Measurements from ENCODE around the gene CIT. TPM values are rescaled to one million over a fixed set of nuclear protein-coding genes. Genes with fewer than 3 reads are reported as not detected.

CIT gene
- total RNA-seq, 6 experiments from 2014 or later, result 1.8 to 12.8 (median 3.3) TPM

- Histone ChIP-seq H3K4me1 (peaks cover 0 to 85% (median 17%) of the 10 kb centered on the region in 4 donors), H3K9me3 (no peaks in the 10 kb centered on the region), H3K27ac (peak overlapping the region; percentile 77 to 87 (median 86)), H3K4me3 (peak overlapping the region in 2 of 3 donors; percentile 39 to 51), H3K36me3 (peaks cover 0 to 24% (median 14%) of the 10 kb centered on the region in 4 donors), H3K27me3 (no peaks in the 10 kb centered on the region)
- 28% methylated on average over 3 of the region's 3 CpGs for WGBS (ENCODE audit: insufficient coverage, low coverage, low lambda C conversion rate, missing lambda C conversion rate)
- DNase-seq, result no peak
- ATAC-seq, result peak; percentile 42 to 52 (median 46)
- no peak for TF ChIP-seq POLR2A (IDR thresholded peaks at IDR 0.05)
- TF ChIP-seq CTCF (IDR thresholded peaks at IDR 0.05), result no peak
- intact Hi-C loops (cut with DNase I), result no loop called here
Observed at GRCh38 chr12:119683816-119684215, 193.3 kb downstream of the CIT start.

GRCh38 chr12:119683413-119683812, 193.7 kb downstream of the CIT start:
- Histone ChIP-seq H3K27ac (peak overlapping the region; percentile 77 to 87 (median 86)), H3K36me3 (peaks cover 0 to 28% (median 16%) of the 10 kb centered on the region in 4 donors), H3K4me1 (peaks cover 0 to 81% (median 17%) of the 10 kb centered on the region in 4 donors), H3K27me3 (no peaks in the 10 kb centered on the region), H3K9me3 (no peaks in the 10 kb centered on the region), H3K4me3 (peak overlapping the region in 2 of 3 donors; percentile 28 to 39)
- DNase-seq (no peak), ATAC-seq (peak in 1 of 4 donors; percentile 14)
- intact Hi-C loops (cut with DNase I), result no loop called here
- TF ChIP-seq CTCF (IDR thresholded peaks at IDR 0.05) (no peak), POLR2A (IDR thresholded peaks at IDR 0.05) (no peak)
- 40% methylated on average over 5 of the region's 6 CpGs for WGBS (ENCODE audit: insufficient coverage, low coverage, low lambda C conversion rate, missing lambda C conversion rate)

- Histone ChIP-seq H3K27me3 (no peaks in the 10 kb centered on the region), H3K4me3 (no peak overlapping the region), H3K36me3 (peaks cover 0 to 34% (median 20%) of the 10 kb centered on the region in 4 donors), H3K9me3 (no peaks in the 10 kb centered on the region), H3K4me1 (peaks cover 0 to 77% (median 17%) of the 10 kb centered on the region in 4 donors), H3K27ac (peak overlapping the region; percentile 77 to 87 (median 86))
- no peak for TF ChIP-seq CTCF (IDR thresholded peaks at IDR 0.05)
- ATAC-seq, result peak in 2 of 4 donors; percentile 2 to 11
- 39% methylated on average over 3 of the region's 3 CpGs for WGBS (ENCODE audit: insufficient coverage, low coverage, low lambda C conversion rate, missing lambda C conversion rate)
- intact Hi-C loops (cut with DNase I), result no loop called here
- no peak for DNase-seq
Observed at GRCh38 chr12:119682639-119683252, 194.4 kb downstream of the CIT start.

GRCh38 chr12:119681728-119682638, 195.1 kb downstream of the CIT start:
- intact Hi-C loops (cut with DNase I), result no loop called here
- no peak overlapping the region for H3K4me3 ChIP-seq
- TF ChIP-seq CTCF (IDR thresholded peaks at IDR 0.05) (no peak), POLR2A (IDR thresholded peaks at IDR 0.05) (no peak)
- H3K4me1 ChIP-seq, result peaks cover 0 to 76% (median 17%) of the 10 kb centered on the region in 4 donors
- peaks cover 0 to 38% (median 25%) of the 10 kb centered on the region in 4 donors for H3K36me3 ChIP-seq
- WGBS (ENCODE audit: insufficient coverage, low coverage, low lambda C conversion rate, missing lambda C conversion rate), result 80% methylated on average over 8 of the region's 9 CpGs
- no peak for DNase-seq
- H3K9me3 ChIP-seq, result no peaks in the 10 kb centered on the region
- no peak for ATAC-seq
- peak overlapping the region; percentile 77 to 87 (median 86) for H3K27ac ChIP-seq
- no peaks in the 10 kb centered on the region for H3K27me3 ChIP-seq
